Stimulated activated CD8-positive, alpha-beta memory T cell treated with anti-CD3 and anti-CD28 coated beads, Interleukin-12 subunit alpha, Interleukin-12 subunit beta, amount 100 ng/mL, for 24 hours (primary cell): Measurements from ENCODE around the gene KLRC2.
"Not testable (repeated sequence)": the region's sequence is repeated elsewhere in the genome, so short reads cannot be mapped to it uniquely, and the experiment has no call there.

ENCODE experiments used
- DNase-seq: peaks from one replicate; pipeline ENCODE4 v3.0.0-alpha.2; 2020; ENCODE audit errors: extremely low read depth

The KLRC2 gene

GRCh38 chr12:10435816-10436215 is at the start of gene KLRC2:
KLRC2 (minus strand) TSS chr12:10436010; CDS start chr12:10435986, 24 bp downstream.
- not testable (repeated sequence) for DNase-seq

- DNase-seq = not testable (repeated sequence)
Measured at GRCh38 chr12:10481901-10482300, 46.1 kb upstream of the KLRC2 start.

DNA sequence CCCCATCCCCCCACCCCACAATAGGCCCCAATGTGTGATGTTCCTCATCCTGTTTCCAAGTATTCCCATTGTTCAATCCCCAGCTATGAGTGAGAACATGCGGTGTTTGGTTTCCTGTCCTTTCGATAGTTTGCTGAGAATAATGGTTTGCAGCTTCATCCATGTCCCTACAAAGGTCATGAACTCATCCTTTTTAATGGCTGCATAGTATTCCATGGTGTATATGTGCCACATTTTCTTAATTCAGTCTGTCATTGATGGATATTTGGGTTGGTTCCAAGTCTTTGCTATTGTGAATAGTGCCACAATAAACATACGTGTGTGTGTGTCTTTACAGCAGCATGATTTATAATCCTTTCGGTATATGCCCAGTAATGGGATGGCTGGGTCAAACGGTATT is 37.0 kb upstream of the KLRC2 start:
- not testable (repeated sequence) for DNase-seq

- DNase-seq = no peak
Measured at GRCh38 chr12:10469701-10470100, 33.9 kb upstream of the KLRC2 start.

DNA sequence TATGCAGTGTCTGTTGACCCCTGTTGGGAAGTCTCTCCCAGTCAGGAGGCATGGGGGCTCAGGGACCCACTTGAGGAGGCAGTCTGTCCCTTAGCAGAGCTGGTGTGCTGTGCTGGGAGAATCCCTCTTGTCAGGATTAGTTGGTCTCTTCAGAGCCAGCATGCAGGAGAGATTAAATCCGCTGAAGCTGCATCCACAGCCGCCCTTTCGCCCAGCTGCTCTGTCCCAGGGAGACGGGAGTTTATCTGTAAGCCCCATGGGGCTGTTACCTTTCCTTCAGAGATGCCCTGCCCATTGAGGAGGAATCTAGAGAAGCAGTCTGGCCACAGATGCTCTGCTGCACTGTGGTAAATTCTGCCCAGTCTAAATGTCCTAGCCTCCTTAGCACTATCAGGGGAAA is 30.5 kb upstream of the KLRC2 start:
- no peak for DNase-seq

DNA sequence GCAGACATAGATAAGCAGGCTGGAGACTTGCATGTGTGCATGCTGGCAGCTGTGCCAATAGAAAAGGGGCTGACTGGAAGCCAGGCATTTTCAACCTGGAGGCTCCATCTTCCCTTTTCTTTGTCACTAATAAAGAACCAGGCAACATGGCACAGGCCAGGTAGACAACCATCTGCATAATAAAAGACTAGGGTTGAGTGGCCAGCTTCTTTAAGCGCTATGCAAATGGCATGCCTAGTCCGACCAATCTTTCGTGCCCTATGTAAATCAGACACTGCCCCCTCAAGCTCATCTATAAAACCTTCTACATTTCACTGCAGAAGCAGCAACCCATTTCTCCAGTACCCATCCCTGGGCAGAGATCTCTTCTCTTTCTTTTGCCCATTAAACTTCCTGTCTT is 21.9 kb upstream of the KLRC2 start:
- no peak for DNase-seq

GRCh38 chr12:10456856-10457255 is 21.0 kb upstream of the KLRC2 start:
- no peak for DNase-seq

GRCh38 chr12:10455766-10456165 is 20.0 kb upstream of the KLRC2 start:
- no peak for DNase-seq

- no peak for DNase-seq
Measured at GRCh38 chr12:10454531-10454930, 18.7 kb upstream of the KLRC2 start.

GRCh38 chr12:10453156-10453555 is 17.3 kb upstream of the KLRC2 start, which contains the start of gene KLRC1:
KLRC1 (minus strand) TSS chr12:10453377; CDS start chr12:10451156, 2,221 bp downstream.
- no peak for DNase-seq

DNA sequence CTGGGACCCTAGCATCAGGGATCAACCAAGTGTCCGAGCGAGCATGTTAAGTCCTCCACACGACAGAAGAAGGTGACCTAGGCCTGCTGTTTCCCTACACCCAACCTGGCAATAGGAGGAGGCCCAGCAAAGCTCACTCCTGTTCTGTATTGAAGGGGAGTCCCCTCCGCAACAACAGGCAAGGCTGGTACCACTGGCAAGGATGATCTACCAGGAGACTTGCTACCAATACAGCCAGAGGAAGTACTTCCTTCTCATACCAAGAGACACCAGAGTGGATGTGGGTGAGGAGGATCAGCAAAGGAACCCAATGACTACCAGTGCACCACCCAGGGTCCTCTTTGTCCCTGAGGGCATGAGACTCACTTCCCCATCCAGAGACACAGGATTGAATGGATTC is 12.4 kb upstream of the KLRC2 start:
- DNase-seq = no peak

- not testable (repeated sequence) for DNase-seq
Measured at GRCh38 chr12:10446052-10446451, 10.2 kb upstream of the KLRC2 start.

DNA sequence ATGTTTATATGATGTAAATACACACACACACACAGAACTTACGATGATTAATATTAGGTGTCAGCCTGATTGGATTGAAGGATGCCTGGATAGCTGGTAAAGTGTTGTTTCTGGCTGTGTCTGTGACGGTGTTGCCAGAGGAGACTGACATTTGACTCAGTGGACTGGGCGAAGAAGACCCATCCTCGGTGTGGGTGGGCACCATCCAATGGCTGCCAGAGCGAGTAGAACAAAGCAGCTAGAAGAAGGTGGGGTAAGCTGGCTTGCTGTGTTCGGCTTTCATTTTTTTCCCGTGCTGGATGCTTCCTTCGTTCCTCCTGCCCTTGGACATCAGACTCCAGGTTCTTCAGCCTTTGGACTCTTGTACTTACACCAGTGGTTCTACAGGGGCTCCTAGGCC is 5.3 kb upstream of the KLRC2 start:
- not testable (repeated sequence) for DNase-seq

DNA sequence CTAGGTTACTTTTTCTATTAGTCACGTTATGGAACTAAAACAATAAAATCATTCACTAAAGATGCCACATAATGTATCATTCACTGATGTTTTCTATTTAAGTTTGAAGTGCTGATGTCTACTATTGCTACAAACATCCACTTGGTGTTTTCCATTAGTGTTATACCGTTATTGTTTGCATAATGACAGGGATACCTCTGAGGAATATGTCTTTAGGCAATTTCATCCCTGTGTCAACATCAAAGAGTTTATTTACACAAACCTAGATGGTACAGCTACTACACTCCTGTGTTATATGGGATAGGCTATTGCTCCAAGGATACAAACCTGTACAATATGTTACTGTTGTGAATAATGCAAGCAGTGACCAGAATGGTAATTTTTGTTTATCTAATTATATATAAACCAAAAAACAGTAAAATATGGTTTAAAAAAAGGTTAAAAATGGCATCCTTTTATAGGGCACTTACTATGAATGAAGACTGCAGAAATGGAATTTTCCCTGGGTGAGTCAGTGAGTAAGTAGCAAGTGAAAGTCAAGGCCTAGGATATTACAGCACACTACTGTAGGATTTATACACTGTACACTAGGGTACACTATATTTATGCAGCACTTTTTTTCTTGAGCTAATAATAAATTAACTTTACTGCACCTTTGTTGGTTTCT is 3.9 kb upstream of the KLRC2 start:
- DNase-seq = not testable (repeated sequence)

- not testable (repeated sequence) for DNase-seq
Measured at GRCh38 chr12:10437601-10438000, 1.8 kb upstream of the KLRC2 start.

GRCh38 chr12:10430623-10431022 is 5.2 kb downstream of the KLRC2 start:
- DNase-seq = not testable (repeated sequence)

DNA sequence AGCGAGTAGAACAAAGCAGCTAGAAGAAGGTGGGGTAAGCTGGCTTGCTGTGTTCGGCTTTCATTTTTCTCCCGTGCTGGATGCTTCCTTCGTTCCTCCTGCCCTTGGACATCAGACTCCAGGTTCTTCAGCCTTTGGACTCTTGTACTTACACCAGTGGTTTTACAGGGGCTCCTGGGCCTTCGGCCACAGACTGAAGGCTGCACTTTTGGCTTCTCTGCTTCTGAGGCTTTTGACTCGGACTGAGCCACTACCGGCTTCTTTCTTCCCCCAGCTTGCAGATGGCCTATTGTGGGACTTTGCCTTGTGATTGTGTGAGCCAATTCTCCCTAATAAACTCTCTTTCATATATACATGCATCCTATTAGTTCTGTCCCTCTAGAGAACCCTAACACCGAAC is 9.9 kb downstream of the KLRC2 start:
- not testable (repeated sequence) for DNase-seq

DNA sequence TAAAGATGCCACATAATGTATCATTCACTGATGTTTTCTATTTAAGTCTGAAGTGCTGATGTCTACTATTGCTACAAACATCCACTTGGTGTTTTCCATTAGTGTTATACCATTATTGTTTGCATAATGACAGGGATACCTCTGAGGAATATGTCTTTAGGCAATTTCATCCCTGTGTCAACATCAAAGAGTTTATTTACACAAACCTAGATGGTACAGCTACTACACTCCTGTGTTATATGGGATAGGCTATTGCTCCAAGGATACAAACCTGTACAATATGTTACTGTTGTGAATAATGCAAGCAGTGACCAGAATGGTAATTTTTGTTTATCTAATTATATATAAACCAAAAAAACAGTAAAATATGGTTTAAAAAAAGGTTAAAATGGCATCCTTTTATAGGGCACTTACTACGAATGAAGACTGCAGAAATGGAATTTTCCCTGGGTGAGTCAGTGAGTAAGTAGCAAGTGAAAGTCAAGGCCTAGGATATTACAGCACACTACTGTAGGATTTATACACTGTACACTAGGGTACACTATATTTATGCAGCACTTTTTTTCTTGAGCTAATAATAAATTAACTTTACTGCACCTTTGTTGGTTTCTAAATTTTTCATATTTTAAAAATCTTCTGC is 11.4 kb downstream of the KLRC2 start:
- DNase-seq = not testable (repeated sequence)

DNA sequence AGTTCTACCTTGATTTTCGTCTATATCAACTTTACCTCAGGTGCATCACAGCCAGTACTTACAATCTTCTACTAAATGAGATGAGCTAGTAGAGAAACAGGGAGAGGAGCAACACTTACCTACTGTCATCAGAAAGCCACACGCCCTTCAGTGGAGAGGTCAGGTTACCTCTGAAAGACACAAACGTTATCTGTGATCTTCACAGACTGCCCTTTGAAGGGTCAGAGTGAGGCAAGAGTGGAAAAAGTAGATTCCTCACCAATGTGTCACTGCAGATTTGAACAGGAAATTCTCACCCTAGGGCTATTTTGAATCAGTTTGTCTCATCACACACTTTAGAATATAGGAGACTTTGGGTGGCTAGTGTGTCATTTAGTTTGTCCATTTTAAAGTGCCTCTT is 13.7 kb downstream of the KLRC2 start:
- not testable (repeated sequence) for DNase-seq

- DNase-seq = not testable (repeated sequence)
Measured at GRCh38 chr12:10420334-10420733, 15.5 kb downstream of the KLRC2 start, which contains the start of gene KLRC3. KLRC3 (minus strand) TSS chr12:10420595; CDS start chr12:10420550, 45 bp downstream.

- no peak for DNase-seq
Measured at GRCh38 chr12:10409392-10409791, 26.4 kb downstream of the KLRC2 start, which contains the start of gene KLRC4. KLRC4 (minus strand) TSS chr12:10409757; CDS start chr12:10409575, 182 bp downstream.

DNA sequence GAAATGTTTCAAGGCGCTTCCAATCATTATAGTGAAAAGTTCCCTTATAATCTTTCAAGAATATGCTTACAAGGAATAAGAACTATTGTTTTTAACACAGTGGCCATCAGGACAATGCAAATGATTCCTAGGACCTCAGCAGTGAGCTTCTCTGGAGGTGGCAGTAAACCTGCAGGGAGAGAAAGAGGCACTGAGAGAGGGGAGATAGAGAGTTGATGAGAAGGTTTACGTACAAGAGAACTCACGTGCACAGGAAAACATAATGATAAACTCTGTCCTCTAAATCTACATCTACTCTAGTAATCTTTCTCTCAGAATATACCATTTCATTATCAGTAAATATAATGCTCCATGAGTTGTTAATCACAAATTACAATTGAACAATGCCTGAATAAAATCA is 27.0 kb downstream of the KLRC2 start:
- DNase-seq = no peak

- DNase-seq = no peak
Measured at GRCh38 chr12:10406725-10407124, 29.1 kb downstream of the KLRC2 start.
